ENCODE results near the gene LHX5.

LHX5 gene

GRCh38 chr12:113466454-113467141, 5.1 kb downstream of the LHX5 start:
- DNase-seq (ENCODE audit: low read depth in 1 of 2, low spot score in 1 of 2): no peak
- no peak for TF ChIP-seq JUND (IDR thresholded peaks at IDR 0.05; ENCODE audit: low read depth)

GRCh38 chr12:113465808-113466453, 5.7 kb downstream of the LHX5 start:
- DNase-seq (ENCODE audit: low read depth in 1 of 2, low spot score in 1 of 2): no peak
- TF ChIP-seq JUND (IDR thresholded peaks at IDR 0.05; ENCODE audit: low read depth): no peak
- in situ Hi-C loops (cut with HindIII; ENCODE audit: low pct_unique_long_range_greater_than_20kb, low sequenced_read_pairs): no loop called here

More at GRCh38 chr12:113466454-113467141, 5.1 kb downstream of the LHX5 start:
- in situ Hi-C loops (cut with HindIII; ENCODE audit: low pct_unique_long_range_greater_than_20kb, low sequenced_read_pairs): no loop called here

- in situ Hi-C loops (cut with HindIII; ENCODE audit: low pct_unique_long_range_greater_than_20kb, low sequenced_read_pairs): no loop called here
- no peak for DNase-seq (ENCODE audit: low read depth in 1 of 2, low spot score in 1 of 2)
- TF ChIP-seq JUND (IDR thresholded peaks at IDR 0.05; ENCODE audit: low read depth): no peak
Measured at GRCh38 chr12:113464852-113465719, 6.6 kb downstream of the LHX5 start.

GRCh38 chr12:113464452-113464775, 7.3 kb downstream of the LHX5 start:
- no peak for DNase-seq (ENCODE audit: low read depth in 1 of 2, low spot score in 1 of 2)
- in situ Hi-C loops (cut with HindIII; ENCODE audit: low pct_unique_long_range_greater_than_20kb, low sequenced_read_pairs): no loop called here
- no peak for TF ChIP-seq JUND (IDR thresholded peaks at IDR 0.05; ENCODE audit: low read depth)

GRCh38 chr12:113463746-113464451, 7.8 kb downstream of the LHX5 start:
- no peak for DNase-seq (ENCODE audit: low read depth in 1 of 2, low spot score in 1 of 2)
- TF ChIP-seq JUND (IDR thresholded peaks at IDR 0.05; ENCODE audit: low read depth): no peak
- in situ Hi-C loops (cut with HindIII; ENCODE audit: low pct_unique_long_range_greater_than_20kb, low sequenced_read_pairs): no loop called here

GRCh38 chr12:113462998-113463745, 8.5 kb downstream of the LHX5 start:
- in situ Hi-C loops (cut with HindIII; ENCODE audit: low pct_unique_long_range_greater_than_20kb, low sequenced_read_pairs): no loop called here
- no peak for TF ChIP-seq JUND (IDR thresholded peaks at IDR 0.05; ENCODE audit: low read depth)
- DNase-seq (ENCODE audit: low read depth in 1 of 2, low spot score in 1 of 2): no peak

GRCh38 chr12:113462117-113462774, 9.4 kb downstream of the LHX5 start:
- in situ Hi-C loops (cut with HindIII; ENCODE audit: low pct_unique_long_range_greater_than_20kb, low sequenced_read_pairs): no loop called here
- no peak for TF ChIP-seq JUND (IDR thresholded peaks at IDR 0.05; ENCODE audit: low read depth)
- peak; percentile 82 to 87 for DNase-seq (ENCODE audit: low read depth in 1 of 2, low spot score in 1 of 2)

- TF ChIP-seq JUND (IDR thresholded peaks at IDR 0.05; ENCODE audit: low read depth): no peak
- peak in 1 of 2 experiments; percentile 59 for DNase-seq (ENCODE audit: low read depth in 1 of 2, low spot score in 1 of 2)
- in situ Hi-C loops (cut with HindIII; ENCODE audit: low pct_unique_long_range_greater_than_20kb, low sequenced_read_pairs): no loop called here
Measured at GRCh38 chr12:113461666-113462065, 10.0 kb downstream of the LHX5 start.

GRCh38 chr12:113459981-113460380, 11.7 kb downstream of the LHX5 start:
- in situ Hi-C loops (cut with HindIII; ENCODE audit: low pct_unique_long_range_greater_than_20kb, low sequenced_read_pairs): no loop called here
- TF ChIP-seq JUND (IDR thresholded peaks at IDR 0.05; ENCODE audit: low read depth): no peak
- DNase-seq (ENCODE audit: low read depth in 1 of 2, low spot score in 1 of 2): no peak

GRCh38 chr12:113457710-113458109, 14.0 kb downstream of the LHX5 start:
- DNase-seq (ENCODE audit: low read depth in 1 of 2, low spot score in 1 of 2): no peak
- TF ChIP-seq JUND (IDR thresholded peaks at IDR 0.05; ENCODE audit: low read depth): no peak
- in situ Hi-C loops (cut with HindIII; ENCODE audit: low pct_unique_long_range_greater_than_20kb, low sequenced_read_pairs): no loop called here

GRCh38 chr12:113457185-113457584, 14.5 kb downstream of the LHX5 start:
- in situ Hi-C loops (cut with HindIII; ENCODE audit: low pct_unique_long_range_greater_than_20kb, low sequenced_read_pairs): no loop called here
- no peak for TF ChIP-seq JUND (IDR thresholded peaks at IDR 0.05; ENCODE audit: low read depth)
- DNase-seq (ENCODE audit: low read depth in 1 of 2, low spot score in 1 of 2): no peak

Measured in T47D (cell line).